Esophagus (tissue), 2 donors: ENCODE results near the gene THOC2. TPM values are rescaled to one million over a fixed set of nuclear protein-coding genes. Genes with fewer than 3 reads are reported as not detected.
A peak's percentile ranks its signal among the peaks of the same experiment; 100 is the strongest.
"Not testable (repeated sequence)": the region's sequence is repeated elsewhere in the genome, so short reads cannot be mapped to it uniquely, and the experiment has no call there.

ENCODE experiments used
- H3K27ac ChIP-seq, 2 donors: one replicate each; pipeline ENCODE4 v1.5.1; 2013; ENCODE audit warnings: low read depth in 2 of 2, mild to moderate bottlenecking in 2 of 2, inconsistent platforms in 1 of 2, low read length in 1 of 2, moderate library complexity in 1 of 2
- H3K27me3 ChIP-seq, 2 donors: one replicate each; pipeline ENCODE4 v1.6.1; 2013; ENCODE audit warnings: low read length in 2 of 2, control low read depth in 1 of 2, mild to moderate bottlenecking in 1 of 2; ENCODE audit not compliant: insufficient read depth in 2 of 2, control insufficient read depth in 1 of 2
- H3K36me3 ChIP-seq, 2 donors: one replicate each; pipeline ENCODE4 v1.6.1; 2013; ENCODE audit warnings: low read length in 1 of 2; ENCODE audit not compliant: control insufficient read depth in 2 of 2, insufficient read depth in 2 of 2
- H3K4me1 ChIP-seq, 2 donors: one replicate each; pipeline ENCODE4 v1.6.1; 2013; ENCODE audit warnings: low read length in 1 of 2; ENCODE audit not compliant: control insufficient read depth in 2 of 2, insufficient read depth in 2 of 2
- H3K4me3 ChIP-seq, 2 donors: one replicate each; pipeline ENCODE4 v1.5.1; 2013; ENCODE audit warnings: low read length in 2 of 2, mild to moderate bottlenecking in 2 of 2, low read depth in 1 of 2, moderate library complexity in 1 of 2
- H3K9me3 ChIP-seq, 2 donors: one replicate each; pipeline ENCODE4 v1.6.1; 2013; ENCODE audit warnings: mild to moderate bottlenecking in 2 of 2, low read depth in 1 of 2, low read length in 1 of 2, moderate library complexity in 1 of 2; ENCODE audit not compliant: control insufficient read depth in 2 of 2, insufficient read depth in 1 of 2
- WGBS, 2 donors: extraction: QIAGEN DNeasy Blood & Tissue Kit; methylation state at CpG; one replicate each; pipeline ENCODE4 v1.1.7; 2013; 5-methylcytosine and 5-hydroxymethylcytosine counted together
- polyA plus RNA-seq, 2 donors: library from polyadenylated mRNA; stranded (reverse); fragments of 200-250 nt; gene quantifications; one replicate each; pipeline ENCODE4 v1.2.3, GENCODE V29; 2013
- donor health status: healthy with polysubstance abuse.
- donor health status: Bipolar disorder and iron deficiency.

Gene THOC2
- polyA plus RNA-seq, 2 donors, result 28.2 to 43.7 TPM

DNA sequence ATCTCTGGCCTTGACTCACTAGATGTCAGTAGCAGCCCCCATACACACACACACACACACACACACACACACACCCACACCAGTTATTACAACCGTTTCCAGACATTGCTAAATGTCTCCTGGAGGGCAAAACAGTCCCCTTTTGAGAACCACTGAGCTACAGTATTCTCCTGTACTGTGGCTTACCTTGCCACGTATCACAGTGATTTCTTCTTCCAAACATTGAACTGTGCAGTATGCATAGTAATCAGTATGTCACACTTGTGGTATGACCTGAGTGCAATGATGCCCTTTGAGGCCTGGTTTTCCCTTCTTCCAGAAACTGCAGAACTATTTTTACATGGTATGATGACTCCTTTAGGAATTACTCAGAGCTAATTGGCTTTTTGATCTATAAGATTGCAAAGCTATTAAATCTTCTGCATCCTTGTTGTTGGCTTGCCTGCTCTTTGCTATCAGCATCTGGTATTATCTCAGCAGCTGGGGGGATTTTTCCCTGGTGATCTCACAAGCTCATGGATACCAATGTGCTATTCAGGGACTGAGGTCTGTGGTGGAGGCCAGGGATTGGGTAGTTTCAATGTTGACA lies 3.6 kb upstream of the THOC2 start:
- H3K9me3 ChIP-seq, result peaks cover 0 to 3% of the 10 kb centered on the region in 2 donors
- H3K4me3 ChIP-seq, result no peak overlapping the region
- H3K4me1 ChIP-seq, result no peaks in the 10 kb centered on the region
- WGBS, 2 donors, result 43% methylated on average over 2 of the region's 2 CpGs
- H3K27ac ChIP-seq, result no peak overlapping the region
- no peaks in the 10 kb centered on the region for H3K36me3 ChIP-seq
- H3K27me3 ChIP-seq, result no peaks in the 10 kb centered on the region

DNA sequence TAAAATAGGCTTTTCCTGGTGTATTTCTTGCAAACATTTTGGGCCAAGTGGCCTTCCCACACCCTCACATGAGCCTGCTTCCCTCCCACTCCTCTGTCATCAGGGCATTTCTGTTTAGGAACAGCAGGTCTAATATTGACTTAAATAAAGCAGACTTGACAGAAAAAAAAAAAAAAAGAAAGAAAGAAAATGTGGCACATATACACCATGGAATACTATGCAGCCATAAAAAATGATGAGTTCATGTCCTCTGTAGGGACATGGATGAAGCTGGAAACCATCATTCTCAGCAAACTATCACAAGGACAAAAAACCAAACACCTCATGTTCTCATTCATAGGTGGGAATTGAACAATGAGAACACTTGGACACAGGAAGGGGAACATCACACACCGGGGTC lies 2.3 kb upstream of the THOC2 start:
- H3K4me3 ChIP-seq, H3K4me1 ChIP-seq, H3K9me3 ChIP-seq, H3K27me3 ChIP-seq, H3K36me3 ChIP-seq, H3K27ac ChIP-seq: not testable (repeated sequence)
- WGBS, 2 donors, result no CpG with 5 or more reads among the region's 1 CpG

DNA sequence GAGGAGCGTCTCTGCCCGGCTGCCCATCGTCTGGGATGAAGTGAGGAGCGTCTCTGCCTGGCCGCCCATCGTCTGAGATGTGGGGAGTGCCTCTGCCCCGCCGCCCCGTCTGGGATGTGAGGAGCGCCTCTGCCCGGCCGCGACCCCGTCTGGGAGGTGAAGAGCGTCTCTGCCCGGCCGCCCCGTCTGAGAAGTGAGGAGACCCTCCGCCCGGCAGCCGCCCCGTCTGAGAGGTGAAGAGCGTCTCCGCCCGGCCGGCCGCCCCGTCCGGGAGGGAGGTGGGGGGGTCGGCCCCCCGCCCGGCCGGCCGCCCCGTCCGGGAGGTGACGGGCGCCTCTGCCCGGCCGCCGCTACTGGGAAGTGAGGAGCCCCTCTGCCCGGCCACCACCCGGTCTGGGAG lies 1.2 kb upstream of the THOC2 start:
- H3K4me1 ChIP-seq, H3K4me3 ChIP-seq, H3K27ac ChIP-seq, H3K36me3 ChIP-seq, H3K9me3 ChIP-seq, H3K27me3 ChIP-seq: not testable (repeated sequence)
- 92 to 96% methylated on average over 26 to 39 of the region's 43 CpGs for WGBS, 2 donors

DNA sequence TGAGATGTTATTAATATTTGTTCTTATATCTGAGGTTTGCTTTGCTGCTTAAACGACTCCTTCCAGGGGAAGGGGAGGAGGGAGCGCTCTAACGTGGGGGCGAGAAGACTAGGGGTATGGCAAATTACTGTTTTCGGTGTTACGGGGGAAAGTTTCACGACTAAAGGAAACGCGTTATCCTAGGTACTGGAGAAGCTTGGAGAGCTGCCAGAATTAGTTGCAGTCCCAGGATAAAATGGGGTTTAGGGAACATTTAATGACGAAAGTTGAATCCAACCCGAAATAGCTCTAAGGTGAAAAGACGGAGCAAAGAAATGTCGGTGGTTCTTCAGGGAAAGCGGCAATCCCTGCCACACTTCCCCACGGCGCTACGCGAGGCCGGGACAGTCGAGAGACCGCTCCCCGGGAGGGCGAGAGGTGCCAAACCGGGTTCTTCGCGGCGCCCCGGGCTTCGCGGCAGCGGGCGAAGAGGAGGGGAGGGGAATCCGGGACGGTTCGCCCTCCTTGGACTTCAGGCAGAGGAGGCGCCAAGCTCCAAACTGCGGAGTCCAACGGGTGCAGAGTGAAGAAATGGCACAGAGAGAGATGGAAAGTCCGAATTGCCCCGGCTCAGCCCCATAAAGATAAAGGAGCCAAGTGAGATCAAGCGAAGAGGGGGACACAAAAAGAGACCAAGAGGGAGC lies 724 bp downstream of the THOC2 start:
- no peaks in the 10 kb centered on the region for H3K36me3 ChIP-seq
- H3K9me3 ChIP-seq, result peaks cover 0 to 3% of the 10 kb centered on the region in 2 donors
- H3K27ac ChIP-seq, result peak overlapping the region; percentile 85 to 86
- H3K27me3 ChIP-seq, result no peaks in the 10 kb centered on the region
- WGBS, 2 donors, result 0 to 29% methylated on average over 41 of the region's 41 CpGs
- H3K4me3 ChIP-seq, result peak overlapping the region; percentile 63 to 96
- no peaks in the 10 kb centered on the region for H3K4me1 ChIP-seq

DNA sequence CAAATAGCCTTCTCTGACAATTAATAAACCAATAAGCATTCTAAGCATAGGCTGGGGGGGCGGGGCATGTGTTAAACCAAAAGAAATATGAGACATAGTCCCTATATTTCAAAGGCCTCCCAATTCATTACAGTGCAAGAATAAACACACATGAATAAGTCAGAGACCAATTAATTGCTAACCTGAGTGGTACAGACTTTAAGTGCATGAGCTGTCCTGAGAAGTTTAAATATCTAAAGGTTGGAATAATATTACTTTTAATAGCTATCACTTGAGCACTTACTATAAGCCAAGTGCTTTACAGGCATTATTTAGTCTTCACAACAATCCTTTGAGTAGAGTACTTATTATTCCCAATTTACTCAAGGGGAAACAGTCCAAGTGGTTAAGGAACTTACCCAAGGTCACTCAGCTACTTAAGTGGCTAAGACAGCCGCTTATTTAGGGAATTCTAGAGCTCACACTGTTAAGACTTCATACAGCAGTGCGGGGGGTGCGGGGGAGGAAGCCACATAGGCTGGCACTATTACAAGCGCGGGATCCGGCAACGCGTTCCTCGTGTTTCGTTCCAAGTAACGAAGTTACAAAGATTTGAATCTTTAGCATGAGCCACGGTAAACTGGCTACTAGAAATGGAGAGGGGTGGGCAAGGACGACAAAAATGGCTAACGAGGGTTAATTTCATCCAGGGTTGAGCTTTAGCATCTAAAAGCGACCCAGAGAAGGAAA lies 1.4 kb downstream of the THOC2 start:
- Histone ChIP-seq H3K27ac (peak overlapping the region in 1 of 2 donors; percentile 86), H3K4me1 (no peaks in the 10 kb centered on the region), H3K9me3 (peaks cover 0 to 3% of the 10 kb centered on the region in 2 donors), H3K36me3 (no peaks in the 10 kb centered on the region), H3K4me3 (peak overlapping the region; percentile 63 to 96), H3K27me3 (no peaks in the 10 kb centered on the region)
- 5 to 41% methylated on average over 16 of the region's 16 CpGs for WGBS, 2 donors

DNA sequence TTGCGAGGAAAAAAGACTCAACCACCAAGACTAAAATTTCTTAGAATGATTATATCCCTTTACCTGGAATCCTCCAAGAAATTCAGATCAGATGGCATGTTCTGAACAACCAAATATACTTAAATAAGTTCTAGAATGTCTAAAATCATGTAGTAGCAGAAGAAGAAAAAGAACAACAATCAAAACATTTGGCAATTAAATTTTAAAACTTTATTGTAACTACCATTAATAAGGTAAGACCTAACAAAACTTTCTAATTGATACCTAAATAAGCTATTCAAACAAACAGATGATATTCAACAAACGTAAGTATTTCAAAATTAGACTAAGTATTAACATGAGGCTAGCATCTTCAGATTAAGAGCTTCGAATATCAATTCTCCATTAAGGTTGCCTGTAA lies 4.3 kb downstream of the THOC2 start:
- 57 to 72% methylated on average over 3 of the region's 3 CpGs for WGBS, 2 donors
- Histone ChIP-seq H3K27me3 (no peaks in the 10 kb centered on the region), H3K9me3 (peaks cover 0 to 3% of the 10 kb centered on the region in 2 donors), H3K4me1 (no peaks in the 10 kb centered on the region), H3K27ac (no peak overlapping the region), H3K36me3 (peaks cover 0 to 2% of the 10 kb centered on the region in 2 donors), H3K4me3 (no peak overlapping the region)

DNA sequence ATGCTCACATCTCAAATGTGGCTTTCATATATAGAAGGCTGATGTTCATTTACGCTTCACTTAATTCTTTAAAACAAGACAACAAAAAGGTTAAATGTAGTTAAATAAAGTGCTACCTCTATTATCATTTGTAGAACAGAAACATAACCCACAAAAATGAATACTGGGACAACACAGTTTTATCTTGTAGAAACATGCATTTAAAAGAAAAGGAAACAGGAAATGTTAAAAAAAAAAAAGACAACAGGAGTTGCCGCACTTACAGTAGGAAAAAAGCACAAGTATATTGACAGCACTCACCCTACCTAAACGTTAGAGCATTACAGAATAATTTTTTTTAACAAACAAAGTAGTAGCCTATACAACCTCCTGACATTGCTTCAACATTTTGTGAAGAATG lies 4.8 kb downstream of the THOC2 start:
- 34 to 48% methylated on average over 3 of the region's 3 CpGs for WGBS, 2 donors
- Histone ChIP-seq H3K4me3 (no peak overlapping the region), H3K9me3 (peaks cover 0 to 3% of the 10 kb centered on the region in 2 donors), H3K27ac (no peak overlapping the region), H3K27me3 (no peaks in the 10 kb centered on the region), H3K4me1 (no peaks in the 10 kb centered on the region), H3K36me3 (peaks cover 0 to 2% of the 10 kb centered on the region in 2 donors)

DNA sequence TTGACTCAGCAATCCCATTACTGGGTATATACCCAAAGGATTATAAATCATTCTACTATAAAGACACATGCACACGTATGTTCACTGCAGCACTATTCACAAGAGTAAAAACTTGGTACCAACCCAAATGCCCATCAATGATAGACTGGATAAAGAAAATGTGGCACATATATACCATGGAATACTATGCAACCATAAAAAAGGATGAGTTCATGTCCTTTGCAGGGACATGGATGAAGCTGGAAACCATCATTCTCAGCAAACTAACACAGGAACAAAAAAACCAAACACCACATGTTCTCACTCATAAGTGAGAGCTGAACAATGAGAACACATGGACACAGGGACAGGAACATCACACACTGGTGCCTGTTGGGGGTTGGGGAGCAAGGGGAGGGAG lies 10.7 kb downstream of the THOC2 start:
- not testable (repeated sequence) for H3K4me1 ChIP-seq, H3K36me3 ChIP-seq, H3K27ac ChIP-seq, H3K27me3 ChIP-seq, H3K4me3 ChIP-seq, H3K9me3 ChIP-seq
- 77 to 95% methylated on average over 1 of the region's 1 CpG for WGBS, 2 donors

DNA sequence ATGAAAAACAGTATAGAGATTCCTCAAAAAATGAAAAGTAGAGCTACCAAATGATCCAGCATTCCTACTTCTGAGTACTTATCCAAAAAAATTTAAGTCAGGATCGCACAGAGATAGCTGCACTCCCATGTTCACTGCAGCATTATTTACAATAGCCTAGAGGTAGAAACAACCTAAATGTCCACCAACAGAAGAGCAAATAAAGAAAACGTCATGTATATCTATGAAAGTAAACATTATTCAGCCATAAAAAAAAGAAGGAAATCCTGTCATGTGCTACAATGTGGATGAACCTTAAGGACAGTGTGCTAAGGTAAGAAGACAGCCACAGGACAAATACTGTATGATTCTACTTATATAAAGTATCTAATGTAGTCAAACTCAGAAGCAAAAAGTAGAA lies 12.4 kb downstream of the THOC2 start:
- Histone ChIP-seq H3K4me1 (no peaks in the 10 kb centered on the region), H3K9me3 (no peaks in the 10 kb centered on the region), H3K27me3 (no peaks in the 10 kb centered on the region), H3K36me3 (peaks cover 0 to 2% of the 10 kb centered on the region in 2 donors), H3K4me3 (no peak overlapping the region), H3K27ac (no peak overlapping the region)
- whole genome bisulfite sequencing, 2 donors, result 60% methylated on average over 2 of the region's 2 CpGs
